Urinary bladder (tissue), 4 donors: Measurements from ENCODE around the gene EPHB2. TPM values are rescaled to one million over a fixed set of nuclear protein-coding genes. Genes with fewer than 3 reads are reported as not detected.

Experiments
- DNase-seq: peaks from one replicate; pipeline ENCODE4 v3.0.0-alpha.2; 2015; ENCODE audit errors: extremely low spot score
- H3K27ac ChIP-seq: one replicate; pipeline ENCODE4 v1.5.1; 2013; ENCODE audit warnings: low read depth, mild to moderate bottlenecking, moderate library complexity
- H3K36me3 ChIP-seq: one replicate; pipeline ENCODE4 v1.6.1; 2013; ENCODE audit warnings: mild to moderate bottlenecking, moderate library complexity; ENCODE audit not compliant: insufficient read depth
- H3K4me1 ChIP-seq: one replicate; pipeline ENCODE4 v1.6.1; 2013; ENCODE audit warnings: mild to moderate bottlenecking, moderate library complexity; ENCODE audit not compliant: insufficient read depth
- H3K4me3 ChIP-seq: one replicate; pipeline ENCODE4 v1.5.1; 2013; ENCODE audit warnings: low read depth, low read length
- WGBS: extraction: QIAGEN DNeasy Blood & Tissue Kit; methylation state at CpG from one replicate; pipeline ENCODE4 v1.1.7; 2013; 5-methylcytosine and 5-hydroxymethylcytosine counted together
- polyA plus RNA-seq: library from polyadenylated mRNA; stranded (reverse); fragments of 200-250 nt; gene quantifications from one replicate; pipeline ENCODE4 v1.2.3, GENCODE V29; 2013
- total RNA-seq: library from RNA; depleted of rRNA; stranded (reverse); fragments of >200 nt; gene quantifications from one replicate; pipeline ENCODE4 v1.2.3, GENCODE V29; 2014
- donor health status: healthy with polysubstance abuse.
- donor health status: healthy.

The EPHB2 gene
- total and polyA plus RNA-seq, 2 donors: 2.6 to 16.2 TPM

- Histone ChIP-seq H3K4me3 (no peak overlapping the region), H3K27ac (no peak overlapping the region), H3K36me3 (no peaks in the 10 kb centered on the region), H3K4me1 (no peaks in the 10 kb centered on the region)
- no peak for DNase-seq
- 61% methylated on average over 6 of the region's 6 CpGs for WGBS
Observed at GRCh38 chr1:22804406-22804805, 93.8 kb downstream of the EPHB2 start.

- DNase-seq: no peak
- 87% methylated on average over 7 of the region's 7 CpGs for WGBS
- Histone ChIP-seq H3K27ac (no peak overlapping the region), H3K4me1 (no peaks in the 10 kb centered on the region), H3K36me3 (no peaks in the 10 kb centered on the region), H3K4me3 (no peak overlapping the region)
Observed at GRCh38 chr1:22804969-22805671, 94.5 kb downstream of the EPHB2 start.

- Histone ChIP-seq H3K27ac (no peak overlapping the region), H3K4me3 (no peak overlapping the region), H3K36me3 (no peaks in the 10 kb centered on the region), H3K4me1 (no peaks in the 10 kb centered on the region)
- DNase-seq: no peak
- 93% methylated on average over 4 of the region's 4 CpGs for WGBS
Observed at GRCh38 chr1:22805672-22806038, 95.0 kb downstream of the EPHB2 start.

GRCh38 chr1:22806584-22806983 is 95.9 kb downstream of the EPHB2 start:
- WGBS: 88% methylated on average over 12 of the region's 12 CpGs
- Histone ChIP-seq H3K27ac (no peak overlapping the region), H3K4me1 (no peaks in the 10 kb centered on the region), H3K4me3 (no peak overlapping the region), H3K36me3 (no peaks in the 10 kb centered on the region)
- DNase-seq: no peak

- 95% methylated on average over 4 of the region's 4 CpGs for WGBS
- H3K27ac ChIP-seq: no peak overlapping the region
- H3K4me3 ChIP-seq: no peak overlapping the region
- H3K36me3 ChIP-seq: no peaks in the 10 kb centered on the region
- no peaks in the 10 kb centered on the region for H3K4me1 ChIP-seq
- DNase-seq: no peak
Observed at GRCh38 chr1:22807340-22807739, 96.7 kb downstream of the EPHB2 start.

- Histone ChIP-seq H3K4me1 (no peaks in the 10 kb centered on the region), H3K27ac (no peak overlapping the region), H3K36me3 (no peaks in the 10 kb centered on the region), H3K4me3 (no peak overlapping the region)
- no peak for DNase-seq
- 46% methylated on average over 6 of the region's 6 CpGs for WGBS
Observed at GRCh38 chr1:22808186-22808675, 97.6 kb downstream of the EPHB2 start.

GRCh38 chr1:22808676-22809483 is 98.2 kb downstream of the EPHB2 start:
- DNase-seq: no peak
- Histone ChIP-seq H3K4me3 (no peak overlapping the region), H3K4me1 (no peaks in the 10 kb centered on the region), H3K36me3 (no peaks in the 10 kb centered on the region), H3K27ac (no peak overlapping the region)
- WGBS: 21% methylated on average over 15 of the region's 15 CpGs

- Histone ChIP-seq H3K4me1 (no peaks in the 10 kb centered on the region), H3K27ac (no peak overlapping the region), H3K4me3 (no peak overlapping the region), H3K36me3 (no peaks in the 10 kb centered on the region)
- no peak for DNase-seq
- 97% methylated on average over 4 of the region's 4 CpGs for WGBS
Observed at GRCh38 chr1:22809783-22810182, 99.1 kb downstream of the EPHB2 start.

GRCh38 chr1:22810378-22810777 is 99.7 kb downstream of the EPHB2 start:
- Histone ChIP-seq H3K27ac (no peak overlapping the region), H3K4me3 (no peak overlapping the region), H3K4me1 (no peaks in the 10 kb centered on the region), H3K36me3 (no peaks in the 10 kb centered on the region)
- DNase-seq: no peak
- 87% methylated on average over 2 of the region's 2 CpGs for WGBS

GRCh38 chr1:22812092-22812880 is 101.6 kb downstream of the EPHB2 start:
- H3K27ac ChIP-seq: no peak overlapping the region
- H3K36me3 ChIP-seq: no peaks in the 10 kb centered on the region
- no peak for DNase-seq
- WGBS: 84% methylated on average over 18 of the region's 18 CpGs
- no peak overlapping the region for H3K4me3 ChIP-seq
- no peaks in the 10 kb centered on the region for H3K4me1 ChIP-seq

GRCh38 chr1:22812993-22813790 is 102.6 kb downstream of the EPHB2 start:
- Histone ChIP-seq H3K4me1 (no peaks in the 10 kb centered on the region), H3K27ac (no peak overlapping the region), H3K36me3 (no peaks in the 10 kb centered on the region), H3K4me3 (no peak overlapping the region)
- 90% methylated on average over 7 of the region's 7 CpGs for WGBS
- DNase-seq: no peak

GRCh38 chr1:22814176-22815042 is 103.8 kb downstream of the EPHB2 start:
- H3K4me1 ChIP-seq: no peaks in the 10 kb centered on the region
- peak; percentile 70 for DNase-seq
- 48% methylated on average over 19 of the region's 19 CpGs for WGBS
- no peak overlapping the region for H3K4me3 ChIP-seq
- no peak overlapping the region for H3K27ac ChIP-seq
- H3K36me3 ChIP-seq: no peaks in the 10 kb centered on the region
